GM19238 (cell line): ENCODE measurements around the gene MPND.

Experiments used
- DNase-seq: peaks from one replicate; pipeline ENCODE4 v3.0.0; 2011; ENCODE audit warnings: low spot score; ENCODE audit not compliant: insufficient read length

Gene MPND

DNA sequence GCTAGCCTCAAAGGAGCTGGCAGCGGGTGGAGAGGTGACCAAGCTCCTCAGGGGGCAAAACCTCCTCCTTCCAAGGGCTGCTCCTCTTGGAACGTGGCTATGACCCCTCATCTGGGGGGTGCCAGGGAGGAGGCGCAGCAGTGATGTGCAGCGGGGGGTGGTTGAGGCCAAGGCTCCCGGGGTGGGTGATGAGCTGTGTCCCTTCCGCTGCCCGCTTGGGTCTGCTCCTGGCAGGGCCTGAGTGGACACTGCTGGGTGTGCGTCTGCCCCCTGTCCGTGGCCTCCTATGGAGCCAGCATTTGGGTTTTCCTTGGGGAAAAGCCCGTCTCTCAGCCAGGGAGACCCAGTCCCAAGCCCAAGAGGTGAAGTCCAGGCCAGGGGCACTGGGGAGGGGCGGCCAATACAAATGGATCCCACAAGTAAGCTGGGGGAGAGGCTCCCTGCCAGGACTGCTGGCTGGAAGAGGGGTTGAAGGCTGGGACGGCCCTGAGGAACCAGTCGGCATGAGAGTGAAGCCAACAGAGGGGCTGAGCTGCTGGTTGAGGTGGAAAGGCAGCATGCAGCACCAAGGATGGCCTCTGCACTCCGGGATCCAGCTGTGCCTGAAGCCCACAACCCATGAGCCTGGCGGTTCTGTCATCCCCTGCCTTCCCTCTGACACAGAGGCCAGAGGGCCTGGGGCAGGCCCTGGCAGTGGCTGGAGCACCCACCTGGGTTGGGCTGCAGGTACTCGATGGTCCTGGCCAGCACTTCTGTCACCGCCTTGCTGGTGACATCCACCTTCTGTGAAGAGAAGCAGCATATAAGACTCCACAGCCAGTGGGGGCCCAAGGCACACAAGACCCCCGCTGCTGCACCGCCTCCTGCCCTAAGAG is 22.7 kb downstream of the MPND start:
- no peak for DNase-seq

DNA sequence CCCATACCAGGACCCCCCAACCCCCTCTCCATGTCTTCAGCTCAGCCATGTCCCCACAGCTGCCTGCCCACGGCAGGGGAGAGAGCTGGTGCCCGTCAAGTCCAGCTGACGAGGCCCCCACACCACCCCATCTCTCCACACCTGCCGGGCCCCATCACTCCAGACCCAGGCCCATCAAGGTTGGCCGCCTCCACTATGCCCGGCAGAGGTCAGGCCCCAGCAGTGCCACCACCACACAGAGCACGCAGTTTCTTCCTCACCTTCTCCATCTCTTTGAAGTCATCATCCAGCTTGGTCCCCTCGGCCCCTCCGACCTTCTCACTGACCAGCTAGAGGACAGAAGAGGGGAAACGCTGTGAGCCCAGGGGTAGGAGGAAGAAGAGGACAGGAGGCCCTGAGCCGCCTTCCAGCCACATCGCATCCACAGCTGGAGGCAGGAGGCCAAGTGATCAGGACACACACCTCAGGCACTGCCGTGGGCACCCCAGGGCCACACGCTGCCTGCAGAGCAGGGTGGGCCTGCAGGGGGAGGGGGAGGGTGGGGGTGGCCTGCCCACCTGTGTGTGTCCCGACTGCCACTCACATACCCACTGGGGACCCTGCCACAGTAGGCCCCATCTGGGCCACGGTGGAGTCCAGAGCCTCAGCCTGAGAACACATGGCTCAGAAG is 23.4 kb downstream of the MPND start:
- DNase-seq, result no peak

DNA sequence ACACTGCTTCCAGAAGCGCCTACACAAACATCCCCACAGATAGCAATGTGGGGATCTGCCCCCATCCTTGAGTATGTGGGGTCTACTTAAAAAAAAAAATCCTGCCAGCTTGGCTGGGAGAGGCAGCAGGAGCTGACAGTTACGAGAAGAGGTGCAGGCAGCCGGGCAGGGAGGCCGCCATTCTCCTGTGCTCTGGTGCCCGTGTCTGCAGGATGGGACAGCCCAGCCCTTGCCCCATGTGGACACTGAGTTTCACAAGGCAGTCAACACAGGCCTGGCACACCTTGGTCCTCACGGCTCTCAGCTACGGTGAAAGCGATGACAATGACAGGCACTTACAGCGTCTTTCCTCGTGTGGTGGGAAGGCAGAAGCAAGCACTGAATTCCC is 24.0 kb downstream of the MPND start:
- DNase-seq, result no peak

DNA sequence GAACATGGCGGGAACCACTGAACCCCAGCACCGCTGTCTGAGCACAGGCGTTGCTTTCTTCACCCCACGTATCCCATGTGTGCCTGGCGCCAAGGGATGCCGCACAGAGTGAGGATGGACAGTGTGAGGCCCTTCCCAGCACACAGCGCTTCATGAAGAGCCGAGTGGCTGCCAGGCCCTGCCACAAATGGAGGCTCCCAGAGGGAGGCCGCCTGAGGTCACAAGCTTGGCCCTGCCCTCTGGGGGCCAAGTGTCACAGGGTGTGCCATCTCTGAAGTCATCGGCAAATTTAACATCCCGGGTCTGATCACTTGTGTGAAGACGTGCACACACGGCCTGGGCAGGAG is 24.4 kb downstream of the MPND start:
- DNase-seq, result no peak

DNA sequence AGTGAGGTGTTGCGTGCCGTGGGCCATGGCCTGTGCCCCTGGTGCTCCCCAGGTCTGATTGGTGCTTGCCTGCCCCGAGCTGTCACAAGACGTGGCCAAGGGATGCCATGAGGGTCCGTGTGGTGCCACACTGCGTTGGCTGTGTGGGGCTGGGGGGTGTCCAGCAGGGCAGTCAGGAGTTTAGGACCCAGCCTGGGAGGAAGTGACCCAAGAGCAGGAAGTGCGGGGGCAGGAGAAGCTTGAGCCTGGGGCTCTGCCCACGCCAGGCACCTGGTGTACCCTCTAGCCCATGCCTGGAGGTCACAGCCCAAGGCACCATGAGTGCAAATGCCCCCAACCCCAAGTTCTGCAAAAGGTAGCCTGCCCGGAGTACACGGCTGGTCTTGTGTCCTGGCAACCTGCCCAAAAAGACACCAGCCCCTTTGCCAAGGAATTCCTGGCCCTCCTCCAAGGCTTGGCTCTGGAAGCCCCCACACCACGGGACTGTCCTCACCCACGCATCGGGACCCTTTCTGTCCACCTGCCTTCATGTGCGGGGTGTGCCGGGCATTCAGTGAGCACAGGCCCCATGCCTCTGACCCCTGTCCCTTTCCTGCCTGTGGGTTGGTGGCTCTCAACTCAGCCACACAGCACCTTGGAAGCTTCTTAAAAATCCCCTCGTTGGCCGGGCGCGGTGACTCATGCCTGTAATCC is 24.9 kb downstream of the MPND start:
- no peak for DNase-seq

DNA sequence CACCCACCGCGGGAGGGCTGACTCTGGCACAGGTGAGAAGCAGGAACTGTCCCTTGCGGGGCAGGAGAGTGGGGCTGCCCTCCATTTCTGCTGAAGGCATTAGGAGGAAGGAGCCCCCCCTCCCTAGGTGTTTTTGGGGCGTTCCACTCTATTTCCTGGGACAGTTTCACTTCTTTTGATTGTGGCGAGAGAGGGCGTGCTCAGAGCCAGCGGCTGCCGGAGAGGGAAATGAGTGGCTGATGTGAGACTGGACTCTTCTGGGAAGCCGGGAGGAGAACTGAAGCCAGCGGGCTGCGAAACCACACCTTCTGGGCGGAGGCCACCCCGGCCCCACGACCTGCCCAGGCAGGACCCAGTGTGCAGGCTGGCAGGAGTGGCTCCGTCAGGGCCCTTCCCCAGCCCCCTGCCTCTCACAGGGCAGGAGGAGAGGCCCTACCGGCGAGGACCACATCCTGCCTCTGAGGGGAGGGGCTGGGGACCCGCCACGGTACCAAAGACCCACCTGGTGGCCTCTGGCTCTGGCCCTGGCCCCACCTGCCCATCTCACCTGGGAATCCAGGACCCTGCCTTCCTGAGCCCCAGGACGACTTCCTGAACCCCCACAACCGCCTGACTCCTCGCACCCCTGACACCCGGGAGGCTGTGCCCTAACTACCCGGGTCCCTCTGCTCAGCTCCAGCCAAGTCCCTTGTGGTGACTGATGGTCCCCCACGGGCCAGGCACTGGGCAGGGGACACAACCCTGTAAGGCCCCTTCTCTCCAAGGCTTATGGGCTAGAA is 25.9 kb downstream of the MPND start:
- peak; percentile 65 for DNase-seq

DNA sequence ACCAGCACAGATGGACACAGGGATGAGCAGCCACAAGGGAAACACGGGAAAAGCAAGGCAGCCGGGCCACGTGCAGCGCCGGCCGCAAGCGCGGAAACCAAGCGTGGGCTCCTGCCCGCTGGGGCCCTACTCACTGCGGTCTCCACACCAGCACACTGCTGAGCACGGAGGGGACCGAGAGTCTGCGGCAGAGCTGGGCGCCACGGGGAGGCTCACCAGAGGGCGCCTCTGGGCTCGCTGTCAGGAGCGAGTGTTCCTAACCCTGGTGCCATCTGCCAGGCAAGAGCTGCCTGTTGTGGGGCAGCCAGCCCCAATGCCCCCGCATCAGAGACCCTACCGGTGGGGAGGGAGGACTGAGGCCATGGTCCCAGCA is 26.5 kb downstream of the MPND start:
- DNase-seq, result peak; percentile 48

DNA sequence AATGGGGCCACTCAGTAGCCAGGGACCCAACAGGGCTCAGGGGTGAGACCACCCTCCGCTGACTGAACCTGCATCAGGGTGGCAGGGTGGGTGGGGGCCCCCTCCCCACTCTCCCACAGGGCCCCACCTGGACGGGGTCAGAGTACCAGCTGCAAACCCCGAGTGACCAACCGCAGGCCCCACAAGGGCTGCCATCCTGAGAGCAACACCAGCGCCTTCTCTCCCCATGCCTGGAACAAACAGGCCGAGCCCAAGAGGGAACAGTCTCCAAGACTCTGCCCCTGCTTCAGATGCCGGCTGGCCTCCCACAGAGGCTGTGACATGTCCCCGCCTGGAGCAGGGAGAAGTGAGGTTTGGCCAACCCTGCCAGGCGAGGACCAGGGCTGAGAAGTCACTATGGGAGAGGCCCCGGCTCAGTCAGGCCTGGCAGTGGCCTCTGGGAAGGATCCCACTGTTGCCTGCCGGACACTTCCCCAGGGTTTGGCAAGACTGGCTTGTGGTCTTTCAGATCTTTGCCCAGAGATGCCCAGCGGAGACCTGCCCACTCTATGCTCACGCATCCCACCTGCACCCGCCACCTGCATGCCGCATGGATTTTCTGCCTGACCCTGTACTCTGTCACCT is 27.2 kb downstream of the MPND start:
- no peak for DNase-seq

DNA sequence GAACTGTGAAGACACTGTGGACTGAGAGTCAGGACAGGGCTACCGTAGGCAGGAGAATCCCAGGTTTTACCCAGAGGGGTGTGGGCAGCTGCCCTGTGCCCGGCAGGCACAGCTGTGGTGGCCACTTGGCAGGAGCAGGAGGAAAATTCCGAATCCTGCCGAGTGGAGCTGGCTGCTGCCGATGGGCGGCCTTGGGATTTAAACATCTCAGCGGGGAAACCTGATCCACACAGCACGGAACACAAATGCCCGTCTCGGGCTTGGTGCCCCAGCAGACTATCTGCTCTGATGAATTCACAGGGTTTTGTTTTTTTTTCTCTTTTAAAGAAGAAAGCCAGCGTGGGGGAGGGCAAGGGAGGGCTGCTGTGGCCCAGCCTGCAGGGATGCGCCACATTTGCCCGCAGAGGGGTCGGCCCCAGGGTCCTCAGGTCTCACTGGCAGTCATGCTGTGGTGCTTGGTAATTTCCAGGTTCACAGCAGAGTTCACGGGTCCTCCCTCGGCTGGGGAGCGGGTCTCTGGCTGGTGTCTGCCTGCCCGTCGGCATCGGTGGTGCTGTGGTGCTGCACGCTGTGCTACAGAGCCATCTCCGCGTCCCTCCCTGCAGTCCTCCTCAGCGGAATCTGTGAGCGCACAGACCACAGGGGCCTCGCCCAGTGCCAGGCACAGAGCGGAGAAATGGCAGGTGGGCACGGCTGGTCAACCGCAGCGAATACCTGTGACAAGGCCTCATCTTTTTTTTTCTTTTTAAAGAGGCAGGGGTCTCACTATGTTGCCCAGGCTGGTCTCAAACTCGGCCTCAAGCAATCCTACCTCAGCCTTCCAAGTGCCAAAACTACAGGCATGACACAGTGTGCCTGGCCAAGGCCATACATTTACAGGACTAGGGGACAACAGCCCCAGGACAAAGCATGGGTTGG is 28.1 kb downstream of the MPND start:
- DNase-seq, result no peak

DNA sequence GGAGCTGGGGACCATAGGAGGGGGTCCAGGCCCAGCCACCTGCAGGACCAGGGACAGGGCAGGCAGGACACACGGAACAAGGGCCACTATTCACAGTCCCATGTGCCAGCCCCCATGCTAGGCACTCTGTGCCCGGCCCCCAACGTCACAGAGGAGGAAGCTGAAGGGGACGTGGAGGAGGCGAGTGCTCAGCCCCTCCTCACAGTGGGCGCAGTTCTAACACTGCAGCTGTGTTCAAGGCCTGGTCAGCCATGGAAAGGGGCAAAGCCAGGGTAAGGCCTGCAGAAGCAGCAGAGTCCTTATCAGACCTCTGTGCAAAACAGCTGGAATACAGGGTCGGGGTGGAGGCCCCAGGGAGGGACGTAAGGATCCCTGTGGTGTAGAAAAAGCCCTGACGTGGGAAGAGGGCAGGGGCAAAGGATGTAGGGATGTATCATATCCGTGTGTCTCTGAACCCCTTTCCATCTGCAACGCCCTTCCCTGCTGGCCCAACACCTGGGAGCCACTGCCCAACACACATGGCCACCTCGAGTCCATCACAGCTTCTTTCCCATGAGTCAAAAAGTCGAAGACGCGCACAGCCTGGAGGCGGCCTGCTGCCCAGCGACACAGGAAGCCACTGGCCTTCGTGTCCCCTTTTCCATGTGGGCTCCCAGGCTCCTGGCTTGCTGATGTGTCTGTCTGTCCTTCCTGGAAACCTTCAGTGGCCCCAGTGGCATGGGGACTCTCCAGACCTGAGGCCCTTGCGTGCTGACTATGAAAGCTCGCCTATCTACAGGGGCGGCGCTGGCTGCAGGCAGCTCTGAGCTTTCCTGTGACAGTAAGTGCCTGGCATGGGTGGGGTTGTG is 29.0 kb downstream of the MPND start:
- no peak for DNase-seq

DNA sequence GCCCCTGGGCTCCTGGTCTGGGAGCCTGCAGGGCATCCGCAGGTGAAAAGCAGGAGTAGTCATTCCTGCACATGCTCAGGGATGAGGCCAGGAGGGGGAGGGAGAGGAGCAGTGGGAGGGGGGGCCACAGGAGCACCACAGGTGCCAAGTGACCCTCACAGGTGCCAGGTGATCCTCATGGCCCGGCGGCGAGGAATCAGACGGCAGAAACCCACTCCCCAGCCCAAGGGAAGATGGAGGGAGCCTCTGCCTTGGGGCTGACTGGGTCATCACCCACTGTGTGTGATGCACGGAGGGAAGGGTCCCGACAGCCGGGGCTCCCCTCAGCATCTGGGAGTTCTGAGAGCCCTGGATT is 29.6 kb downstream of the MPND start:
- no peak for DNase-seq

DNA sequence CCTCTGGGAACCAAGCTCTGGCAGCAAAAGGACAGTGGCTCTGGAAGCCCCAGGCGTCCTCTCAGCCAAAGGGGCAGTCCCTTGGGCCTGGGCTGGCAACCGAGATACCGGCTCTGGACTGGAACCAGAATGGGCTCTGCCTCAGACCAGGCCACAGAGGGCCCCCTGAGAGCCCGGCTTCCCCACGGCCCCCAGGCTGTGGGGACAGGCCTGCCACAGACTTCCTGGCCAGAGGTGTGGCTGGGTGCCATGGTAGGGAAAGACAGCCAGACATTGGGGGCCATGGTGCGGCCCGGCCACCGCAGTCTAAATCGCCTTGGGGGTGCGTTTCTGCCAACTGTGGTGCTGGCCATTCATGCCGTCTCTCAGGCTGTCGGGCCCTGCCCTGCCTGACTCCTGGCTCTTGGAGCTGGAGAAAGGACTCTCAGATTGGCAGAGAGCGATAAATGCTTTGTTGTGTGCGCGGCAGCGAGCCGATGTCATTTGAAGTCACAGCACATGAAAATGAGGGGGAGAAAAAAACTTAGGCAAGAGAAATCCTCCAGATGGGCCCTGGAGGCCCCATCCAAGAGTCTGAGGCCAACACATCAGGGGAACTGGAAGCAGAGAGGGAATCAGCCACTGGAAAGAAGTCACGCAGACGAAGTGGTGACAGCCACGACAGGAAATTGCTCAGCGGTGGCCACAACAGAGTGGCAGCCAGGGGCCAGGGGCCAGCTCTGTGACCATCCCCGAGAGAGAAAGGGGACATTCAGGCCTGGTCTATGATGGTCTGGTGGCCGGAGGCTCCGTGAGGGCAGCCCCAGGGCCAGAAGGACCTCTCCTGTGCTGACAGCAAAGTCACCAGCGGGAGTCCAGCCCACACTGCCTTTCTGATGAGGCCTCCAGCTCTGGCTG is 30.5 kb downstream of the MPND start:
- no peak for DNase-seq

DNA sequence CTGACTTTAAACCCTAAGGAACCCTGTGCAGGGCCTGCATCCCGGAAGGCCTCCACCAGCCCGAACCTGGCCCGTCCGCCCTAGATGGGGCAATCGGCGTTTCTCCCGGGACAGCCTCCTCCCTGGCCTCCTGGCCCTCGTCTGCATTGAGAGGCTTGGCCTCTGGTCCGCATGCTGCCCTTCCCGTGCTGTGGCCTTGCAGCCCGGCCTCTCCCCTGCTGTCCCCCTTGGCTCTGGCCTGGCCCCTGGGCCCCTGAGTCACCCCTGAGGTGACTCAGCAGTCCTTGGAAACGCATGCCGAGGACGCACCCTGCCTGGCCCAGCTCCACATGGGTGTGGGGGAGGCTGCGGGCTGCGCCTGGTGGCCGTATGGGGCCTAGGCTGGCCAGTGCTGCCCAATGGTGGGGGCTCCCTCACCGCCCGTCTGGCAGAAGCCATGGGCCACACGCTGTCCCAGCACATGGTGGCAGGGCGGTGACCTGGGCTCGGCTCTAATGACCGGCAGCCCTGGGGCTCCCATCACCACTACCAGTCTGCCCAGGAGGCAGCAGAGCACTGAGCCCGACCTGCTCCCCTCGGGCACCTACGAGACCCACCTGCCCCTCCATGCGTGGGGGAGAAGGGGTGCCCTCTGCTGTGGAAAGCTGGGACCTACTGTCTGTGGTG is 31.3 kb downstream of the MPND start:
- DNase-seq, result no peak

DNA sequence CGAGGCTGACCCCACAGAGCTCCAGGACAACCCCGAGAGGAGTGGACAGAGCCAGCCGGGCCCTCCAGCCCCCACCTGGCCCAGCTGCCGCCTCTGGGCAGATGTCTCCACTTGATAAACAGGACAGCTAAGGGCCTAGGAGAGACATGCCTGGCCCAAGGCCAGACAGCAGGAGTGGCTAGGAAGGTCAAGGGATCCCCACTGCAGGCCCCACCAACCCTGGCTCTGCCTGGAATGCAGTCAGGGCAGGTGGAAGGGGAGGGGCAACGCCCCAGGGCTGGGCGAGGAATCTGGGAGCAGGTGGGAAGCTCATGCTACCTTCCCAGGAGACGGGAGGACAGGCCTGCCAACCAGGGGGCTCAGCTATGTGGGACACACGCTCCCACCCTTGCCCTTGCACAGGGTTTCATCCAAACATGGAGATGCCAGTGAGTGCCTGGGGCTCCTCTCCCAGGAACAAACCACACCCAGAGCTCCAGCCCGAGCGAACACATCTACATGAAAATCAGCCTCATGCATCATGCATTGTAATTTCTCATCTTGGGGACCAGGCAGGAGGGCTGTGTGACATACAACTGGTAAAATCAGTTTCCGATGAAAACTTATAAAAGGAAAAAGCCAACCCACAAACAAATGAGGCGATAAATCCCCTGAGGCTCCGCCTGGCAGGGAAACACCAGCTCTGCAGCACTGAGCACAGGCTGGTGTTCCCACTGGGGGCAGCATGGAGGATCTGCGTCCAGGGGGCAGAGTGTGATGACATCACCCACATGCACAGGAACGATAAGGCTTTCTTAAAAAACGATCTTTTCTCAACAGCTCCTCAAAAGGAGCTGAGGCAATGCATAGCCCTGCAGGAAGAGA is 32.0 kb downstream of the MPND start:
- no peak for DNase-seq

DNA sequence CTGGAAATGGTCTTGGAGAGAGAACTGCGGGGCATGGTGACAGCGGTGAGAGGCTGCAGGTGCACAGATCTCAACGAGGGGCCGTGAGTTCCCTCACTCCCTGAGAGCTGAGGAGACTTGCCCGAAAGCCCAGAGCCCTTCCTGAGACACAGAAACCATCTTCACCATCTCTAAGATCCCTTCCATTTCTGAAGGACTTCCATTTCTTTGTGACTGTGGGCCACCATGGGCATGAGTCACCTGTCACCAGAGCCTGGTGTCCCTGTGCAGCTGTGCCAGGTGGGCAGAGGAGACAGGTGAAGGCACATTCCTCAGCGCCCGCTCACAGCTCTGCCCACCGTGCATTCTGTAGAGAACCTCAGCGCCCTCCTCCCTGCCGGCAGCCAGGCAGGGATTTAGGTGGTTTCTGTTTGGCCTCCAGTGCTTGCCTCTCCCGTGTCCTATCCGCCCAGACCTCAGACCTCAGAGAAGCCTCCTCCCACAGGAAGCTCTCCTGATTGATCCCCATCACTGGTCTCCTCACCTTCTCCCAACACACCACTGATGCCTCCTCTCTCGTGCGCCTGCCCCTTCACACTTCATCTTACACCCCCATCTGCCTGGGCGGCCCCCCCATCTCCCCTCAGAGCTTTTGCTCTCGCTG is 32.8 kb downstream of the MPND start:
- DNase-seq, result no peak

DNA sequence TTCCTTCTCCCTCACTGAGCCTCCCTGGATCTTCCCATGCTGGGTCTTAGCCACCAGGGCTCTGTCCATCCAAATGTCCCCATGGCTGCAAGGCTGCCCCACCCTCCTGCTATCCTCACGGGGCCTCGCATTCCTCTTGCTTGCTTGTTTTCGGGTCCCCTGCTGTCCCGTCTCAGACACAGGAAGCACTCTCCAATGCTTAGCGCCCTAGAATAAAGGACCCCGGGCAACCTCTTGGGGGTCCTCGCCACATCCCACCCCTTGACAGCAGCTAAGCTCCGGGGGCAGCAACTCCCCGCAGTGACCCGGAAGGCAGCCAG is 33.3 kb downstream of the MPND start:
- DNase-seq, result no peak
